GM20000 (cell line): ENCODE measurements around the gene ETV4.
"Not testable (repeated sequence)": the region's sequence is repeated elsewhere in the genome, so short reads cannot be mapped to it uniquely, and the experiment has no call there.

Source experiments
- DNase-seq: peaks from one replicate; pipeline ENCODE4 v3.0.0; 2012; ENCODE audit warnings: low spot score
- TF ChIP-seq, protein P1 (sequence below): IDR thresholded peaks from 2 replicates; pipeline ENCODE4 v1.5.1; 2012; ENCODE audit warnings: mild to moderate bottlenecking, control low read depth; ENCODE audit errors: extremely low read depth, missing control alignments

The ETV4 gene

DNA sequence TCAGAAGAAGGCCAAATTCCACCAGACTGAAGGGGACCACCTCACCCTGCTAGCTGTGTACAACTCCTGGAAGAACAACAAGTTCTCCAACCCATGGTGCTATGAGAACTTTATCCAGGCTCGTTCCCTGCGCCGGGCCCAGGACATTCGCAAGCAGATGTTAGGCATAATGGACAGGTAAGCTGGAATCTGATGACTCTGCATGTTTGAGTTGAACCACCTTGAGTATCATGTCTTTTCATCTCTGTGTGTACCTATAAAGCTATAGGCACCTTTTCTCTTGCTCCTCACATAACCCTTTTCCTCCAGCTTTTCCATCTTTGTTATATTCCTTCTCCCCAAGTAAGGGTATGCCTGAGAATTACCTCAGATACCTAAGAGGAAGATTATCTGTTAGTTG is 24.8 kb downstream of the ETV4 start:
- TF ChIP-seq, protein P1, sequence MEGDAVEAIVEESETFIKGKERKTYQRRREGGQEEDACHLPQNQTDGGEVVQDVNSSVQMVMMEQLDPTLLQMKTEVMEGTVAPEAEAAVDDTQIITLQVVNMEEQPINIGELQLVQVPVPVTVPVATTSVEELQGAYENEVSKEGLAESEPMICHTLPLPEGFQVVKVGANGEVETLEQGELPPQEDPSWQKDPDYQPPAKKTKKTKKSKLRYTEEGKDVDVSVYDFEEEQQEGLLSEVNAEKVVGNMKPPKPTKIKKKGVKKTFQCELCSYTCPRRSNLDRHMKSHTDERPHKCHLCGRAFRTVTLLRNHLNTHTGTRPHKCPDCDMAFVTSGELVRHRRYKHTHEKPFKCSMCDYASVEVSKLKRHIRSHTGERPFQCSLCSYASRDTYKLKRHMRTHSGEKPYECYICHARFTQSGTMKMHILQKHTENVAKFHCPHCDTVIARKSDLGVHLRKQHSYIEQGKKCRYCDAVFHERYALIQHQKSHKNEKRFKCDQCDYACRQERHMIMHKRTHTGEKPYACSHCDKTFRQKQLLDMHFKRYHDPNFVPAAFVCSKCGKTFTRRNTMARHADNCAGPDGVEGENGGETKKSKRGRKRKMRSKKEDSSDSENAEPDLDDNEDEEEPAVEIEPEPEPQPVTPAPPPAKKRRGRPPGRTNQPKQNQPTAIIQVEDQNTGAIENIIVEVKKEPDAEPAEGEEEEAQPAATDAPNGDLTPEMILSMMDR: no peak
- no peak for DNase-seq

DNA sequence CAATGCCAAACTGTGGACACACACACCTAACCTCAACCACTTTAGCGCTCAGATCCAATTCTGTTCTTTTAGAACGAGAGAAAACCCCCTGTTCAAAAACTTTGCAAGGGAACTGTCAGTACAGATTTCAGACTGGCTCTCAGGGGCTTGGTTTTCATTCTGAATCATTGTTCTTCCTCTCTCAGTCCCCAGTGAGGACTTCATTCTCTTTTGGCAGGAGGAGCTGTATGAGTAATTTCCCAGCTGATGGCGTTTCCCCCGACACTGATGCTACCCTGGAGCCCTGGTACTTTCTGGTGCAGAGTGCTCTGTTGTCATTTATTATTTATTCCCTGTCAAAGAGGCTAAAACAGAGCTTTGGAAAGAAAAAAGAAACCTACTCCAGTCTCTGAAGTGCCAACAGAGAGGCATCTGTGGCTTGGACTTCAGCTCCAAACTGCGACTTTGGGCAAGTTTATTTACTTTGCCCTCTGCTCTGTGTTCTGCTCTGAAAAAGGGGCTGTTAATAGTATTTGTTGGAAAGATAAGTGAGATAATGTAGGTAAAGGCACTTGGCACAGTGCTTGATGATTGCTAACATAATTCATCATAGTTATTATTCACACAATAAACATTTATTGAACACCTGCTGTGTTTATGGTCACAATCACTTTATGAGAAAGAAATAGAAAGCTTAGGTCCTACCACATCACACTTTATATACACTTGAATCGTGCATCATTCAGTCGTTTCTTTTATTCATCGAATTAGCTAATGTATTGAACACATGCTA is 28.3 kb downstream of the ETV4 start:
- TF ChIP-seq, protein P1: no peak

DNA sequence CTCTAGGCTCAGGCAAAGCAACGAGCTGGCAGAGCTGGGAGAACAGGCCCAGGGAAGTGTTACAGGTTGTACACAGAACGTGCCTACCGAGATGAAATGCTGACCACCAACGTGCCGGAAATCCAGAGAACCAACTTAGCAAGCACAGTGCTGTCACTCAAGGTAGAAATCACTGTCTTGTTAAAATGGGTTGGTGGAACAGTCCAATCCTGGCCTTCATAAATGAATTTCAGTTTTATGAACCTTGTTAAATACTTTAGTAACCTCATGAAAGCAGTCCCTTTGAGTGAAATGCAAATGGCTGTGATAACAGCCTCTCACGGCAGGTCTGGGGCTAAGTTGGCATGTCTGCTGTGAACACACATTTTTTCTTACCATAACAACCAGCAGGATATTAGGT is 29.0 kb downstream of the ETV4 start:
- peak; percentile 28 for DNase-seq
- TF ChIP-seq, protein P1: no peak

More for the DNA sequence above, 28.3 kb downstream of the ETV4 start:
- DNase-seq: peak; percentile 73

DNA sequence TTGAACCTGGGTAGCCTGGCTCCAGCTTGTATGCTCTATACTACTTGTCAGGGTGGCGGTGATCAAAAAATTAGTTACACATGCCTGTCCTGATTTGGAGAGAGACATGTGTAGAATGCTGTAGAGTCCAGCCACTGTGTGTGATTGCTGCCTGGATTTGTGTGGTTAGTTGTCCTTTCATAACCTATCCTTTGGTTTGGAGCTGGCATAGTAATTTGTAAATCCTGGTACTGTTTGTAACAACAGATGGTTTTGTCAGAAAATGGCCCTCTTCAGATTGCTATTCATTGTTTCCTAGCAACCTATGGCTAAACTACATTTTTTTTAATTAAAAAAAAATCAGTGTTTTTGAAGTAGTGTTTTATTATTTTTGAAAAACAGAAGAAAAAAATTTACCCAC is 30.5 kb downstream of the ETV4 start:
- no peak for DNase-seq

DNA sequence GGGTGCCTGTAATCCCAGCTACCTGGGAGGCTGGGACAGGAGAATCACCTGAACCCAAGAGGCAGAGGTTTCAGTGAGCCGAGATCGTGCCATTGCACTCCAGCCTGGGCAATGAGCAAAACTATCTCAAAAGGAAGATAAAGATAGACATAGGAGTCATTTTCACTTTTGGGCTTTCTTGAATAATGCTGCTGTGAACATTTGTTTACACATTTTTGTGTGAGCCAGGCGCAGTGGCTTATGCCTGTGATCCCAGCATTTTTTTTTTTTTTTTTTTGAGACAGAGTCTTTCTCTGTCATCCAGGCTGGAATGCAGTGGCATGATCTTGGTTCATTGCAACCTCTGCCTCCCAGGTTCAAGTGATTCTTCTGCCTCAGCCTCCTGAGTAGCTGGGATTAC is 34.9 kb downstream of the ETV4 start:
- DNase-seq: not testable (repeated sequence)

More for the DNA sequence above, 30.5 kb downstream of the ETV4 start:
- TF ChIP-seq, protein P1: no peak

DNA sequence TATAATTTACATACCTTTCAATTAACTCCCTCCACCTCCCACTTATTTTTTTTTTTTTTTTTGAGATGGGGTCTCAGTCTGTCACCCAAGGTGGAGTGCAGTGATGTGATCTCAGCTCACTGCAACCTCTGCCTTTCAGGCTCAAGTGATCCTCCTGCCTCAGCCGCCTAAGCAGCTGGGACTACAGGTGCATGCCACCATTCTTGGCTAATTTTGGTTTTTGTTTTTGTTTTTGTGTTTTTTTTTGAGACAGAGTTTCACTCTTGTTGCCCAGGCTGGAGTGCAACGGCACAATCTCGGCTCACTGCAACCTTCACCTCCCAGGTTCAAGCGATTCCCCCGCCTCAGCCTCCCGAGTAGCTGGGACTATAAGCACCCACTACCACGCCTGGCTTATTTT is 36.7 kb downstream of the ETV4 start:
- not testable (repeated sequence) for DNase-seq

DNA sequence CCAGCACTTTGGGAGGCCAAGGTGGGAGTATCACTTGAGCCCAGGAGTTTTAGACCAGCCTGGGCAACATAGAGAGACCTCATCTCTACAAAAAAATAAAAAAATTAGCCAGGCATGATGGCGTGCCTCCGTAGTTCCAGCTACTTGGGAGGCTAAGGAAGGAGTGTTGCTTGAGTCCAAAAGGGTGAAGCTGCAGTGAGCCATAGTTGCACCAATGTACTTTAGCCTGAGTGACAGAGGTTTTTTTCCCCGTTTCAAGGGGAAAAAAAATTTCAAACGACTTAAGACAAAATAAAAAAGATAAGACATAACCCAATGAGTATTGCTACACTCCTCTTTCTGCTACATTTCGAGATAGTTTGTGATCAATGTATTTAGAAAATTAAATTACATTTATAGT is 55.5 kb downstream of the ETV4 start:
- DNase-seq: no peak
- TF ChIP-seq, protein P1: no peak

DNA sequence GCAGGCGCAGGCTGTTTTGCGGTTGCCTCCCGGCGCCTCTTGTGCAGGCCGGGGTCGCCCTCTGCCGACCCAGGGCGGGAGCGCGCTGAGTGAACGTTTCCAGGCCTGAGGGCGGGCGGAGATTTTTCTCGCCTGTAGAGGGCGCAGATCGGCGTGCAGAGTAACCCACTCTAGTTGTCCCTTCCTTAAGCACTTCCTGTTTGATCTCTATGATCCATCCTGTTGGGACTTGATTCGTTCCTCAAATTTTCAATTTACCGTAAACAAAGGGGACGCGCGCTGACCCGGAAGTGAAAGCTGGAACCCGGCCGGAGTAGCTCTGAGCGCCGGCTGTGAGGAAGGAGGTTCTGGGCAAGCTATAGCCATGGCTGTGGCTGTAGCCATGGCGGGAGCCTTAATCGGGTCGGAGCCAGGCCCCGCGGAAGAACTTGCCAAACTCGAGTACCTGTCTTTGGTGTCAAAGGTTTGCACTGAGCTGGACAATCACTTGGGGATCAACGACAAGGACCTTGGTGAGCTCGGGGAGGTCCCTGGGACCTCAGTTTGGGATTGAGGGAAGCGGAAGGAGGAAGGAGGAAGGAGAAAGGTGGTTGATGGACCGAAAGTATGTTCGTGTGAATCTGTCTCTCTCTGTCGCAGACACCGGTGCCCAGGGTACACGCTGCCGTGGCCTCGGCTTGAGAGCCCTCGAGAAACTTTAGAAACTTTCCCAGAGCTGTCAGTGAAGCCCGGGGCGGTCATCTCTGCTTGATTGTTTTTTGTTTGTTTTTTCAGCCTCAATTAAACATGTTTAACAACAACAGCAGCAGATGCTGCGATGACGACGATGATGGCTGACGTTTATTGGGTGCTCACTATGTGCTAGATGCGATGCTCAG is 62.2 kb downstream of the ETV4 start, which contains the start of gene DHX8:
TSS of gene DHX8 (plus strand) at position 302 of the 878 bp plus-strand sequence. CDS start at position 365, 63 bp downstream.
- TF ChIP-seq, protein P1: peak; percentile 100
- peak; percentile 89 for DNase-seq
